Measurements from ENCODE around the gene REC8. TPM values are rescaled to one million over a fixed set of nuclear protein-coding genes. Genes with fewer than 3 reads are reported as not detected.

The REC8 gene
- total RNA-seq, 1 experiment from 2014 or later, result 9.8 TPM

Small RNA genes lying within 50 kb of the gene (microRNA-seq; reads per million reads assigned to microRNA genes)
- not detected for gene MIR7703 (ENCODE audit: unreplicated experiment)

Other genes starting within 250 kb of the REC8 start
- 13.5 TPM for gene DHRS4, start 218.3 kb upstream of the REC8 start, total RNA-seq (2021; ENCODE audit: unreplicated experiment)
- gene DHRS4L2, start 183.2 kb upstream of the REC8 start, total RNA-seq (2021; ENCODE audit: unreplicated experiment), result 8.0 TPM
- gene CARMIL3, start 120.1 kb upstream of the REC8 start, total RNA-seq (2021; ENCODE audit: unreplicated experiment), result 0.15 TPM
- not detected for gene CPNE6, start 100.5 kb upstream of the REC8 start, total RNA-seq (2021; ENCODE audit: unreplicated experiment)
- 24.5 TPM for gene PCK2, start 77.8 kb upstream of the REC8 start, total RNA-seq (2021; ENCODE audit: unreplicated experiment)
- gene DCAF11, start 57.3 kb upstream of the REC8 start, total RNA-seq (2021; ENCODE audit: unreplicated experiment), result 37.4 TPM
- 1.4 TPM for gene NRL, start 57.1 kb upstream of the REC8 start, total RNA-seq (2021; ENCODE audit: unreplicated experiment)
- 0.46 TPM for gene FITM1, start 41.4 kb upstream of the REC8 start, total RNA-seq (2021; ENCODE audit: unreplicated experiment)
- 130 TPM for gene PSME1, start 35.9 kb upstream of the REC8 start, total RNA-seq (2021; ENCODE audit: unreplicated experiment)
- gene EMC9, start 30.5 kb upstream of the REC8 start, total RNA-seq (2021; ENCODE audit: unreplicated experiment), result 42.5 TPM
- gene PSME2, start 25.5 kb upstream of the REC8 start, total RNA-seq (2021; ENCODE audit: unreplicated experiment), result 188 TPM
- gene RNF31, start 24.6 kb upstream of the REC8 start, total RNA-seq (2021; ENCODE audit: unreplicated experiment), result 48.6 TPM
- gene IRF9, start 10.8 kb upstream of the REC8 start, total RNA-seq (2021; ENCODE audit: unreplicated experiment), result 24.5 TPM
- gene IPO4, start 16.7 kb downstream of the REC8 start, total RNA-seq (2021; ENCODE audit: unreplicated experiment), result 103 TPM
- 44.7 TPM for gene TM9SF1, start 23.4 kb downstream of the REC8 start, total RNA-seq (2021; ENCODE audit: unreplicated experiment)
- gene TSSK4, start 33.6 kb downstream of the REC8 start, total RNA-seq (2021; ENCODE audit: unreplicated experiment), result not detected
- gene CHMP4A, start 41.4 kb downstream of the REC8 start, total RNA-seq (2021; ENCODE audit: unreplicated experiment), result 42.4 TPM
- gene MDP1, start 44.0 kb downstream of the REC8 start, total RNA-seq (2021; ENCODE audit: unreplicated experiment), result 8.9 TPM
- gene NEDD8, start 60.3 kb downstream of the REC8 start, total RNA-seq (2021; ENCODE audit: unreplicated experiment), result 155 TPM
- 45.9 TPM for gene GMPR2, start 60.8 kb downstream of the REC8 start, total RNA-seq (2021; ENCODE audit: unreplicated experiment)
- gene TINF2, start 70.5 kb downstream of the REC8 start, total RNA-seq (2021; ENCODE audit: unreplicated experiment), result 53.8 TPM
- 2.3 TPM for gene TGM1, start 91.1 kb downstream of the REC8 start, total RNA-seq (2021; ENCODE audit: unreplicated experiment)
- gene RABGGTA, start 99.5 kb downstream of the REC8 start, total RNA-seq (2021; ENCODE audit: unreplicated experiment), result 30.9 TPM
- gene DHRS1, start 127.7 kb downstream of the REC8 start, total RNA-seq (2021; ENCODE audit: unreplicated experiment), result 8.9 TPM
- 25.3 TPM for gene NOP9, start 127.8 kb downstream of the REC8 start, total RNA-seq (2021; ENCODE audit: unreplicated experiment)
- 0.18 TPM for gene CIDEB, start 135.9 kb downstream of the REC8 start, total RNA-seq (2021; ENCODE audit: unreplicated experiment)
- 6.9 TPM for gene LTB4R2, start 138.1 kb downstream of the REC8 start, total RNA-seq (2021; ENCODE audit: unreplicated experiment)
- gene LTB4R, start 139.4 kb downstream of the REC8 start, total RNA-seq (2021; ENCODE audit: unreplicated experiment), result 4.8 TPM
- 0.21 TPM for gene ADCY4, start 163.0 kb downstream of the REC8 start, total RNA-seq (2021; ENCODE audit: unreplicated experiment)
- not detected for gene RIPK3, start 167.9 kb downstream of the REC8 start, total RNA-seq (2021; ENCODE audit: unreplicated experiment)
- 0.36 TPM for gene NFATC4, start 196.1 kb downstream of the REC8 start, total RNA-seq (2021; ENCODE audit: unreplicated experiment)
- gene NYNRIN, start 226.9 kb downstream of the REC8 start, total RNA-seq (2021; ENCODE audit: unreplicated experiment), result 0.31 TPM